ENCODE results near the gene BACE2.
"Not testable (repeated sequence)": the region's sequence is repeated elsewhere in the genome, so short reads cannot be mapped to it uniquely, and the experiment has no call there.

The BACE2 gene

DNA sequence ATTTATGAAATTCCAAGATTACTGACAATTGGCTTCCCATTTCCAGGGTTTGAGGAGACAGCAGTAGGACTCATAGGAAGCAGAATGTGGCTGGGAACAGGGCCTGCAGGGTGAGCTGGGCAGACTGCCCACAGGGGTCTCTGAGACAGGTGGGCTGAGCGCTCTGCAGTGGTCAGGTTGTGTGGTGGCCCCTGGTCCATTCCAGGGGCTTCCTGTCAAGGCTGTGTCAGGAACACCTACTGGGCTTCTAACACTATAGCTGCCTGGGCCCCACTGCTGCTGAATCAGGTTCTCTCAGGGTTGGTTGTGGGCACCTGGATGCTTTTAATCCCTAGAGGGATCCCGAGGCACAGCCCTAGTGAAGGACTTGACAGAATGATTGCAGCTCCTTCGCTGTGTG, 72.1 kb downstream of the BACE2 start:
- DNase-seq (ENCODE audit: low read depth), result no peak

DNA sequence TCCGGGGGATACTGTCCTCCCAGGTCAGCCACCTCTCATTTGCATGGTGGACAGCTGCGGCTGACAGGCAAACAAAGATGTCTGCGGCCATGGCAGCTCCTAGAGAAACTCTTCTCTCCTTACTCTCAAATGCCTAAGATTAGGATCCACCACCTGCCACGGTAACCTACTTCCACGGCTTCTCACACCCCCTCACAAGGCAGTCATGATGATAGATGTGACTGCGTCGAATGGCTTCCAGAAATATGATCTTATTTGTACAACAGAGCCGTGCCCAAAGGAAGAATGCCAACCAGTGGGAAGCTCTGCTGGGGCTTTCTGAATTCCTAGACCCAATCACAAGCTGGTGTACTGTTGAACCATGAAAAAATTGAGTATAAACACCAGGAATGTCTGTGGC, 73.4 kb downstream of the BACE2 start:
- DNase-seq (ENCODE audit: low read depth), result no peak

DNA sequence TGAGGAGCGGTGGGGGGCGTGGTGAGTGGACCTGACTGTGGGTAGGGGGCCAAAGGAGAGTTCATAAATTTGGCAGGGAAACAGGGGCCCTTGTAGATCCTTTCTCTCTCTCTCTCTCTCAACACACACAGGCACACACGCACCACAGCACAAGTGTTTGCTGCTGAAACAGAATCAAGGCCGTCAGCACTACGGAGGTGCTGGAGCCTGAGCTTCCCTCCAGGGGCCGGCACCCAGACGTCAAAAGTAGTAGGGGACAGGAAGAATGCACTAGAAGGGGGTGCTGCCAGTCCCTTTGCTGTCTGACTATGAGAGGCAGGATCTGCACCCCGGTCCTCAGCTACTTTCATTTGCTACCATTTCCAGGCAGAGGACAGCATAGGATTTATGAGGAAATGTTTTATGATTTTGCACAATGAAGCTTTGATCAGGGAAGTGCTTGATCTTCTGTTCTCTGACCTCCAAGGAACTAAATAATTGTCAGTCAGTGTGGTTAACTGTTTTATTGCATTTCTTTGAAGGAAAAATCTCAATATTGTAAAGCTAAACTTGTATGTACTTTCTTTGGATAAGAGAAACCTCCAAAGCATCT, 74.4 kb downstream of the BACE2 start:
- no peak for DNase-seq (ENCODE audit: low read depth)

DNA sequence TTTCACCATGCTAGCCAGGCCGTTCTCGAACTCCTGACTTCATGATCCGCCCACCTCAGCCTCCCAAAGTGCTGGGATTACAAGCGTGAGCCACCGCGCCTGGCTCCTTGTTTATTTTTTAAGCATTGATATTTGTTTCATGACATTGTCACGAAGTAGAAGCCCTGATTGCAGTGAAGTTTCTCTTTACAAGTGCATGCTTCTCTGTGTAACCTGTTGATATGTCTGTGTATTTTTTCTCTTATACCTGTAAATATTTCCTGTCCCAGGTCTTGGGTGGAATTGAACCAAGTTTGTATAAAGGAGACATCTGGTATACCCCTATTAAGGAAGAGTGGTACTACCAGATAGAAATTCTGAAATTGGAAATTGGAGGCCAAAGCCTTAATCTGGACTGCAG, 75.1 kb downstream of the BACE2 start:
- DNase-seq (ENCODE audit: low read depth), result no peak

DNA sequence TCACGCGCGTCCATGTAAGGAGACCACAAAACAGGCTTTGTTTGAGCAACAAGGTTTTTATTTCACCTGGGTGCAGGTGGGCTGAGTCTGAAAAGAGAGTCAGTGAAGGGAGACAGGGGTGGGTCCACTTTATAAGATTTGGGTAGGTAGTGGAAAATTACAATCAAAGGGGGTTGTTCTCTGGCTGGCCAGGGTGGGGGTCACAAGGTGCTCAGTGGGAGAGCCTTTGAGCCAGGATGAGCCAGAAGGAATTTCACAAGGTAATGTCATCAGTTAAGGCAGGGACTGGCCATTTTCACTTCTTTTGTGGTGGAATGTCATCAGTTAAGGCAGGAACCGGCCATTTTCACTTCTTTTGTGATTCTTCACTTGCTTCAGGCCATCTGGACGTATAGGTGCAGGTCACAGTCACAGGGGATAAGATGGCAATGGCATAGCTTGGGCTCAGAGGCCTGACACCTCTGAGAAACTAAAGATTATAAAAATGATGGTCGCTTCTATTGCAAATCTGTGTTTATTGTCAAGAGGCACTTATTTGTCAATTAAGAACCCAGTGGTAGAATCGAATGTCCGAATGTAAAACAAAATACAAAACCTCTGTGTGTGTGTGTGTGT, 76.4 kb downstream of the BACE2 start:
- not testable (repeated sequence) for DNase-seq (ENCODE audit: low read depth)

DNA sequence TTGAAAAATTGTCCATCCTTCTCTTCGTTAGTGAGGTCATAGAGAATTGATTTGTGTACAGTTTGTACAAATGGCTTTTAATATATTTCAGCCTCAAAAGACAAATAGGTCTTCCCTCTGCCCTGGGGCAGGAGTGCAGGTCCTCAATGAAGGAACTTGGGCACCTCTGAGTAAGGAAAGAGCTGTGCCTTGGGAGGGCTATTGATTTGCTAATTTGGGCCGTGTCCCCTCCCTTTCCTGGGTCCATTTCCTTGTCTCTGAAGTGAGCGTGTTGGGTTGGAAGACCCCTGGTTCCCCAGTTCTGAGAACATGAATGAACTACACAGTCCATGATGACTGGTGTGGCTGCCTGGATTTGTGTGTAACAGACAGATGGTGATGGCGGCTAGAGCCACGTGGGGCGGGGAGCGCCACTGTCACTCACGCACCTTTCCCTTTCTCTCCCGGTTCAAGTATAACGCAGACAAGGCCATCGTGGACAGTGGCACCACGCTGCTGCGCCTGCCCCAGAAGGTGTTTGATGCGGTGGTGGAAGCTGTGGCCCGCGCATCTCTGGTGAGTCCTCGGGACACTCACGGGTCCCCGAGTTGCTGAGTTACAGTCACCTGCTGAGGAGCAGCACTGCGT, 77.7 kb downstream of the BACE2 start:
- DNase-seq (ENCODE audit: low read depth), result no peak

DNA sequence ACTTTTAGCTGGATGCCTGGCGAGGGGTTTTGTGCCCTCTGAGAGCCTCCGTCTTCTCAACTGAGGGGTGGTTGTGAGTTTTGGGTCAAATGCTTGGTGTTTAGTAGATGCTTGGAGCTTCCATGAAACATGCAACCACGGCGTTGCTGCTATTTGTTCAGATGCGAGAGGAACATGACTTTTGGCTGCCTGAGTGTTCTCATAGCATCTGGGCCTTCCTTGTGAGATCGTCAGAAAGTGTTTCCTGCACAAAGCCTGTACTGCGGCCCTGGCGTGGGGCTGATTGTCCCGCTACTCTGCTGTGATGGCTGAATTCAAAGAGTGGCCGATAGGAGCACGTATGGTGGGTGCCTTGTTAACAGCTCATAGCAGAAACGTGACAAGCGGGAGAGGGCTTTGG, 78.8 kb downstream of the BACE2 start:
- DNase-seq (ENCODE audit: low read depth), result no peak

DNA sequence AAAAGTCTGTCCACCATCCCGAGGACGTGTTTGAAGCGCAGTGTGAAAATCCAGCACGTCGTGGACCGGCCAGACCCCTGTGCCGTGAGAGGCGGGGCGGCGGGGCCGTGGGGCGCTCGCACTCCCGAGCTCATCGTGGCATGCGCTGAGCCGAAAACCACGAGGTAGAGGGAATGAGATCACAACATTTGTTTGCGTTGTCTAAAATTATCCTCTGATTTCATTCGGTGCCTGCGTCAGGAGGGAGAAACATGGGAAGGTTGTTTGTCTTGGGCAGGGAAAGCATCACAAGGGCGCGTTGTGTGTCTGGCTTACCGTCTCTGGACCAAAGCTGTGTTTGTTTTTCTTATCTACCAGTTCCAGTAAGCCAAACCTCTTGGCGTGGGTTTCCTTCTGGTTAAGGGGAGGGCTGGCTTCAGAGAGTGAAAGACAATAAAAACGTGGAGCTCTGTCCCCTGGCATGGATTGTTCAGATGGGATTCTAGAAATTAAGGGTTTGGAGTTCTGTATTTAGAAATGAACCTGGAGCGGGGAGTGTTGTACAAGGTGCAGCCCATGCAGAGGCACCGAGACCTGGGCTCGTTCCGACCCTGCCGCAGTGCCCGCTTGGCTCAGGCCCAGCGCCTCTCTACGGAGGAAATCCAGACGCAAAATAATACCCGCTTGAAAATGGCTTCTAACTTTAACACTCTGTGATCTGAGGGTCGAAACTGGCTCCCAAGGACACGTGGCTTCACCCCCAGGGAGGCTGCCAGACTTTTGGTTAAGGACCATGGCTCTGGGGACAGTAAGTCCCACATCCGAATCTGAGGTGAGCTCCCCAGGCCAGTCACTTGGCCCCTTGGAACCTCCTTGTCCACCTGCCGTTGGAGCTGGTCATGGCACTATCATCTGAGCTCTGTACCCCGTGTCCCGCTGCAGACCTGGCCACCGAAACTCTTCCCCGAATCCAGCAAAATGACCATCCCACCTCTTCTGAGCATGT, 79.9 kb downstream of the BACE2 start:
- DNase-seq (ENCODE audit: low read depth), result no peak

DNA sequence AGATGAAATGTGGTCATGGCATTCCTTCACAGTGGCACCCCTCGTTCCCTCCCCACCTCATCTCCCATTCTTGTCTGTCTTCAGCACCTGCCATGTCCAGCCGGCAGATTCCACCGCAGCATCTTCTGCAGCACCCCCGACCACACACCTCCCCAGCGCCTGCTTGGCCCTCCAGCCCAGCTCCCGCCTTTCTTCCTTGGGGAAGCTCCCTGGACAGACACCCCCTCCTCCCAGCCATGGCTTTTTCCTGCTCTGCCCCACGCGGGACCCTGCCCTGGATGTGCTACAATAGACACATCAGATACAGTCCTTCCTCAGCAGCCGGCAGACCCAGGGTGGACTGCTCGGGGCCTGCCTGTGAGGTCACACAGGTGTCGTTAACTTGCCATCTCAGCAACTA, 81.5 kb downstream of the BACE2 start:
- DNase-seq (ENCODE audit: low read depth), result no peak

DNA sequence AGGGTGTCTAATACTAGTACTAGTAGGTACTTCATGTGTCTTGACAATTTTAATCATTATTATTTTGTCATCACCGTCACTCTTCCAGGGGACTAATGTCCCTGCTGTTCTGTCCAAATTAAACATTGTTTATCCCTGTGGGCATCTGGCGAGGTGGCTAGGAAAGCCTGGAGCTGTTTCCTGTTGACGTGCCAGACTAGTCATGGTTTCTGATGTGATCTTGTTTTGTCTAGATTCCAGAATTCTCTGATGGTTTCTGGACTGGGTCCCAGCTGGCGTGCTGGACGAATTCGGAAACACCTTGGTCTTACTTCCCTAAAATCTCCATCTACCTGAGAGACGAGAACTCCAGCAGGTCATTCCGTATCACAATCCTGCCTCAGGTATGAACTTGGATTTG, 82.6 kb downstream of the BACE2 start:
- DNase-seq (ENCODE audit: low read depth), result no peak

DNA sequence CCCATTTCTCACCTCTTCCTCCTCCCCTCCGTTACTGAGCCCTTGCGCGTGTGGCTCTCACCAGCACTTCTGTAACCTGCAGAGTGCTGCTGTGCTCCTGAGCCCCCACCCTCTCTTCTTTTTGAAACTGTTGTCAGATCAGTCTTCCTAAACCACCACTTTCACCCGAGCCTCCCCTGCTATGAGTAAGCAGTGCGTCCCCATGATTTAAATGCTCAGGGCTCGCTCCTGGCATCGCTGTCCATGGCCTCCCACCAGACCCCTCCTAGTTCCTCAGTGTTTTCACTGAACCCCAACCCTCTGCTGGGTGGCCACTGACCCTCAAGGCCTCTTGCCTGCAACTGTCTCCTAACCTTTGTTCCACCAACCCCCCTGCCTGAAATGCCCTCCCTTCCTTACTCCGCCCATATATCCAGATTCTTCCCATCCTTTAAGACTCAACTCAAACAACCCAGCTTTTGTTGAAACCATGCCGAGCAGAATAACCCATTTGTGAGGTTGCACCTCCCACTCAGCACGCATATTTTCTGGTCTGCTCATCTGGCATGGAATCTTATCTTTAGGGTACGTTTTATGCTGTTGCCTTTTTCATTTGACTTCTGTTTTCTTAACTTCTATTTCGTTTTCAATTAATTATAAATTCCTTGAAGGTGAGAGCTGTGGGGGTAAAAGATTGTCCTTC, 84.1 kb downstream of the BACE2 start:
- DNase-seq (ENCODE audit: low read depth), result no peak

DNA sequence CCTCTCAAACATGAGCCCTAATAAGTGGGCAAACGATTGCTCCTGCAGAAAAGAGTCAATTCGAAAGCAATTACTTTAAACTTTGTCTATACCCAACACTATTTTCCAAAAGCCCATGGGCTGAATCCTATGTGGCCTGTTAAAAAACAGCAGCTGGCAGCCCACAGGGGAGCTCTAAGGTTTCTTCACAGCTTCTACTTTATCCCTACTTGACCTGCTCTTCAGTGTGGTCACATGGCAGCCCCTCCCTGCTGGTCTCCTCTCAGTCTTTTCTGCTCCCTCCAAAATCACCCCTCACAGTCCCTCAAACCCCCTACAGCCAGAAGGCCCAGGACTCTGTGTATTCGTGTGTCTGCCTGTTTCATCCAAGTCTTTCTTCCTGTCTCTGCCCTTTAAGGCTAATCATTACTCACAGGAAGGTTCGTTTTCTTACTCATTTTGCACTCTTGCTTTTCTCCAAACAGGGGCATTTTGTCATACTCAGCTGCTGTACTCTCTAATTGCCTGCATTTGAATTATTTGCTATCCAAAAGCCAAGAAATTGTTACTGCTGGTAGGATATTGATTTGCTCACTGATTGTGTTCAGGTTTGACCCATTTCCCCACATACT, 86.2 kb downstream of the BACE2 start:
- no peak for DNase-seq (ENCODE audit: low read depth)

DNA sequence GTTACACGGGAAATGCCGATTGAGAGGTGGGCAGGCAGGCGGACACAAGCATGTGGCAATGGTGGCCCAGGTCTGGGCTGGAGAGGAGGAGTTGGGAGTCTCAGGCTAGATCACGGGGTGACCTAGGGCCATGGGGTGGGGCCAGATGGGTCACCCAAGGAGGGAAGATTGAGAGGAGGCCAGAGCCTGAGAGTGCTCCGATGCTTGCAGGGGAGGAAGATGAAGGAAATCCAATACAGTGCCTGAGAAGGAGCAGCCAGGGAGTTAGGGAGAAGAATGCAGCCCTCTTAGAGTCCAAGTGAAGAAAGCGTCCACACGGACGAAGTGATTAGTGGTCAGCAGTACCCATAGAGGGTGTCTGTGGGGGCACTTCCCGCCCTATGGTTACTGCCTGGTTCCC, 87.2 kb downstream of the BACE2 start:
- no peak for DNase-seq (ENCODE audit: low read depth)

DNA sequence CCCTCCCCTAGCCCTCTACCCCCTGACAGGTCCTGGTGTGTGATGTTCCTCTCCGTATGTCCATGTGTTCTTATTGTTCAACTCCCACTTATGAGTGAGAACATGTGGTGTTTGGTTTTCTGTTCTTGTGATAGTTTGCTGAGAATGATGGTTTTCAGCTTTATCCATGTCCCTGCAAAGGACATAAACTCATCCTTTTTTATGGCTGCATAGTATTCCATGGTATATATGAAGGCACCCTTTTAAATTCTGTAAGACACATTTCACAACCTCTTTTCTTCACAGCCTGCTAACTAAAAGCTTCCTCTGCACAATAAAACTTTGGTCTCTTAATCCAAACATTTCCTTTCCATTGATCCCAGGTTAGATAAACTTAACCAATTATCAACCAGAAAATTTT, 88.3 kb downstream of the BACE2 start:
- DNase-seq (ENCODE audit: low read depth), result not testable (repeated sequence)

DNA sequence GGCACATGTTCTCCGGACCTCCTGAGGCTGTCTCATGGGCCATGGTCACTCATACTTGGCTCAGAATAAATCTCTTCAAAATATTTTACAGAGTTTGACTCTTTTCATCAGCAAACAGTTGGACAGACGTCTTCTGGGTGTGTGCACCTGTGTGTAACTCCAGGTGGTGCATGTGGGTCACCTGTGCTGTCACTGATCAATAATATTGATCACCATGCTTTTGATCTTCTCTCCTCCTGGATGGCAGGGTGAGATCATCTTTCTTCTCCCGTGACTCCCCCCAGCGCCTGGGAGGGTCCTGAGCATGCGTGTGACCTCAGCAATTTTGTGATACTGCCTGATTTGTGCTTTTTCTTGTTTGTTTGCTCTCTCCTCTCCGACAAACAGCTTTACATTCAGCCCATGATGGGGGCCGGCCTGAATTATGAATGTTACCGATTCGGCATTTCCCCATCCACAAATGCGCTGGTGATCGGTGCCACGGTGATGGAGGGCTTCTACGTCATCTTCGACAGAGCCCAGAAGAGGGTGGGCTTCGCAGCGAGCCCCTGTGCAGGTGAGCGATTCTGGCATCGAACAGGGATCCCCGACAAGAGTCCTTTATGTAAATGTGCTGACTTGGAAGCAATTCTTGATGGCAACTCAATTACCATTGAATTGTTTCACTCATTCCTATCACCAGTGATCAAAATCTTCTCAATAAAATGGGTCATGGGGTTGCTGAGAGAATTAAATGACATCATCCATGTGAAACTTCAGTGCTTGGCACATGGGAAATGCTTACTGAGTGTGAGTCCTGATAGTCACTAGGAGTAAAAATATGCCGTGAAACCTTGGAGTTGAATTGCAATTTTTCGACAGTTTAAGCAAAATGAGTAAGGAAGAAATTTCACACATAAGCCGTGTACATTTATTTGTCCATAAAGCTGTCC, 89.1 kb downstream of the BACE2 start:
- DNase-seq (ENCODE audit: low read depth), result no peak

DNA sequence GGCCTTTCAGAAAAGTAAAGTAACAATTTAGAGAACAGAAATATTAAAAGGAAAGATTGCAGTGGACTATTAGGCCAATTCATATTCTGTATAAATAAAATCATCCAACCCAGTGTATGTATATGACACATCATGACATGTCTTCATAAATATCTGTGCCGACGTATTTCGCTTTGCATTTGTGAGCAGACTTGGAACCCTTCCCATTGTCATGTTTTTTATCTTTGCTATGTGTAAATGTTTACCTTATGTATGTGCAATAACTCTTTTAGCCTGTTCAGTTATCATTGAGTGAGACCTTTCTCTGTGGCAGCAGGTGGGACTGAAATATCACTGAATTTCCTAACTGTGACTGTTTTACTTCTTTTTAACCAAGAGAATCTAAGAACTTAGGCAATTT, 90.7 kb downstream of the BACE2 start:
- DNase-seq (ENCODE audit: low read depth), result no peak

DNA sequence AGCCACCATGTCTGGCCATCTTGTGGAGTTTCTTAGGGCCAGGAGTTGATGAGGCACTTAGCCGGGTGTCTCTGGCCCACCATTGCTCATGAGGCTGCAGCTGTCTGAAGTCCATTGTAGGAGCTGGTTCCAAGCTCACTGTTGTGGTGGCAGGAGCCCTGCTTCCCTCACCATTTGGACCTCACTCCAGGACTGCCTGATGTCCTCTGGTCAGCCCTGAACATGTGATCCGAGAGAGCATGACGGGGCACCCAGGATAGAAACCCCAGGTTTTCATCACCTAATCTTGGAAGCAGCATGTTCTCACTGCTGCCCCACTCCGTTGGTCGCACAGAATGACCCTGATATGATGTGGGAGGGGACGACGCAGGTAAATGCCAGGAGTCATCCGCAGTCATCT, 92.5 kb downstream of the BACE2 start:
- no peak for DNase-seq (ENCODE audit: low read depth)

DNA sequence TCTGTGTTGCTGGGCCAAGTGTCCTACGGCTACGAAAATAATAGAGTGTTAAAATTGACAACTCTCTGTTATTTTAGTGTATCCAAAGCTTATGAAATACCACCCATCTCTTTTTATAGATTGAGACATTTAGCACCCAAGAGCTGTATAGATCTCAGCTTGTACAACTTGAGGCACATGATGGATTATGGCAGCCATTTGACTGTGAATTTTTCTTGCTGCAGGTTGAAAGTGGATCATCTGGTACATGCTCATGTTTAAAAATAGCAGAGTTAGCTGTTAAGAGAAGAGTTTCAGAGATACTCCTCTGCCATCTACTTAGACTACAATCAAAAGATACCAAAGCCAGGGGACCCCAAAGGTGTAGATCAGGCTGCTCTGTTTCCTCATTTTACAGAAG, 99.4 kb downstream of the BACE2 start:
- no peak for DNase-seq (ENCODE audit: low read depth)

DNA sequence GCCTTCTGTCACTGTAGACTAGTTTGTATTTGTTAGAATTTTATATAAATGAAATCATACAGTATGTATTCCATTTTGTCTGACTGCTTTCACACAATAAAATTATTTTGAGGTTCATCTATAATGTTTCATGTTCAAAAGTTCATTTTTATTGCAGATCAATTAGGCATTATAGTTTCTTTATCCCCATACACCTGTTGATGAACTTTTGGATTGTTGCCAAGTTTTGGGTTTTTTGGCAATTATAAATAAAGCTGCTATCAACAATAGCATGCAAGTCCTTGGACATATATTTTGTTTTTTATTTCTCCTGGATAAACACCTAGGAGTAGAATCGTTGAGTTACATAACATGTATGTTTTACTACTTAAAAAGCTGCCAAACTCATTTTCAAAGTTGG, 101.6 kb downstream of the BACE2 start:
- DNase-seq (ENCODE audit: low read depth), result no peak

DNA sequence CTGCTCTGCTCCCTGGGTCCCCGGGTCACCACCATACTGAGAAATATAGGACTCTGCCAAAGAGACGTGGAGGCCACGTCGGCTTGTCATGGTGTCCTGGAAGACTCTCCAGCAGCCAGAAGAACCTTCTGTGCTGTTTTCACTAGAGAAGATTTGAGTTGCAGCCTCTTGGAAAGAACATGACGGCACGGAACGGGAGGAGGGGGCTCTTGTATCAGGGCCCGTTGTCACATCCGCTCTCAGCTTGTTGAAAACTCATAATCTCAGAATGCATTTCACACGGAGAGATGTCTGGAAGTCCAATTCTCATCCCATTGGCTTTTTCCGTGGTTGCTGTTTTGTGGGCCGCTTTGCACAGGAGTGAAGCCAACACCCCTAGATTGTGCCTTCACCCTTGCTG, 109.2 kb downstream of the BACE2 start:
- no peak for DNase-seq (ENCODE audit: low read depth)

DNA sequence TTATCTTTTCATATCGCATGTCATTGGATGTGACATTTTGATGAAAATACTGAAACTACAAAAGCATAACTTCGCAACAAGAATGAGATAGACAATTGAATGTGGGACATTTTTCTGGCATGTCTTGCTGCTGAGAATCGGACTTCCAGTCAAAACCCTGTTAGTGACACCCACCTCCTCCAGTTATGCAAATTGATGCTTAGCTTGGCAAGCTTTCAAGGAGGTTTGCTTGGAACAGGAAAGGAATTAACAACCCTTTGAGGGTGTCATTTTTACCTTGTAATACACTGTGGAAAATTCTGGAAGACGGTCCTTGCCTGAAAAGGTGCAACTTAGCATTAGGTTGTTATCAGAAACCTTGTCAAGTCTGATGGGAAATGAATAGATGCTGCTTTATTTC, 109.9 kb downstream of the BACE2 start:
- no peak for DNase-seq (ENCODE audit: low read depth)

Data from GM04504 (cell line).